ENCODE data around the gene TYW1B. TPM values are rescaled to one million over a fixed set of nuclear protein-coding genes. Genes with fewer than 3 reads are reported as not detected.
"Not testable (repeated sequence)": the region's sequence is repeated elsewhere in the genome, so short reads cannot be mapped to it uniquely, and the experiment has no call there.

The TYW1B gene
- total and polyA plus RNA-seq, 4 donors, result 1.4 to 4.8 (median 3.7) TPM

- H3K27me3 ChIP-seq (ENCODE audit: control insufficient read depth in 4 of 4, insufficient read depth in 4 of 4, low read length in 3 of 4); H3K4me3 ChIP-seq (ENCODE audit: low read depth in 1 of 3, low read length in 3 of 3); H3K4me1 ChIP-seq (ENCODE audit: control insufficient read depth in 4 of 4, insufficient read depth in 4 of 4, low read length in 3 of 4); H3K36me3 ChIP-seq (ENCODE audit: control insufficient read depth in 4 of 4, insufficient read depth in 3 of 4, low read depth in 1 of 4, low read length in 3 of 4); H3K9me3 ChIP-seq (ENCODE audit: control insufficient read depth in 4 of 4, low read length in 3 of 4); H3K9ac ChIP-seq (ENCODE audit: low read depth in 1 of 2, low read length in 2 of 2); DNase-seq (ENCODE audit: low spot score); H3K27ac ChIP-seq (ENCODE audit: low read depth in 1 of 2, low read length in 2 of 2): not testable (repeated sequence)
- 89% methylated on average over 6 of the region's 6 CpGs for WGBS
These were observed 37.8 kb downstream of the TYW1B start for GRCh38 chr7:72790048-72790697.

DNA sequence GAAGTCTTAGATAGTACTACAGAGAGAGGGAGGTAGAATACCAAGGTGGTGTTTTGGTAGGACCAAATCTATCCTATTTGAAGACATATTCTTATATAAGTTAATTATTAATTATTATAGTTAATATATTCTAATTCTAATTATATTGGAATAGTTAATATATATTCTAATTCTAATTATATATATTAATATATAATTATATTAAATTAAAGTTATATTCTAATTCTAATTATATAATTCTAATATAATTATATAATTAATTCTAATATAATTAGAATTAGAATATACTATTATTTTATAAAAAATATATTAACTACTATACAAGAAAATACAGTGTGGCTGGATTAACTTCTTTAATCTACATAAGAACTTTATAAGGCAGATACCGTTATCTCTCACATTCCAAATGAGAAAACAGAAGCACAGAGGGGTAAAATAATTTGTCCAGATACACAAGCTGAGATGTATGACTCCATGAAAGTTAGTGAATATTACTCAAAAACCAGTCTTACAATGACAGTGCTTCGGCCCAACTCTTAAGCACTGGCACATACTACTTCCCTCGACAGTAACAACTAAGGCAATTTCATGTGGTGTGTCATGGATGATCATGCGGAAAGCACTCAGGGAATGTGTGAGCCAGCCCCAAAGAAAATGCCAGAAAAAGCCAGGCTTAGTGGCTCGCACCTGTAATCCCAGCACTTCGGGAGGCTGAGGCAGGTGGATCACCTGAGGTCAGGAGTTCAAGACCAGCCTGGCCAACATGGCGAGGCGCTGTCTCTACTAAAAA, 42.6 kb downstream of the TYW1B start:
- no peaks in the 10 kb centered on the region for H3K36me3 ChIP-seq (ENCODE audit: control insufficient read depth in 4 of 4, insufficient read depth in 3 of 4, low read depth in 1 of 4, low read length in 3 of 4)
- no peak for DNase-seq (ENCODE audit: low spot score)
- TF ChIP-seq HNF4A (conservative IDR thresholded peaks at IDR 0.05) (no peak), FOXA1 (IDR thresholded peaks at IDR 0.05) (no peak), NR2F2 (IDR thresholded peaks at IDR 0.05) (no peak), CTCF (IDR thresholded peaks at IDR 0.05; ENCODE audit: low read depth, low read length, missing input control) (no peak), GABPA (IDR thresholded peaks at IDR 0.05 in 1 of 2, conservative IDR thresholded peaks at IDR 0.05 in 1 of 2) (no peak), YY1 (IDR thresholded peaks at IDR 0.05) (no peak), TAF1 (conservative IDR thresholded peaks at IDR 0.05) (no peak), EGR1 (IDR thresholded peaks at IDR 0.05; ENCODE audit: low read depth in 2 of 2) (no peak), REST (IDR thresholded peaks at IDR 0.05) (no peak), JUND (IDR thresholded peaks at IDR 0.05) (no peak)
- TF ChIP-seq, protein P1, sequence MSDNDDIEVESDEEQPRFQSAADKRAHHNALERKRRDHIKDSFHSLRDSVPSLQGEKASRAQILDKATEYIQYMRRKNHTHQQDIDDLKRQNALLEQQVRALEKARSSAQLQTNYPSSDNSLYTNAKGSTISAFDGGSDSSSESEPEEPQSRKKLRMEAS (IDR thresholded peaks at IDR 0.05), result no peak
- no peak overlapping the region for H3K27ac ChIP-seq (ENCODE audit: low read depth in 1 of 2, low read length in 2 of 2)
- H3K27me3 ChIP-seq (ENCODE audit: control insufficient read depth in 4 of 4, insufficient read depth in 4 of 4, low read length in 3 of 4), result no peaks in the 10 kb centered on the region
- peaks cover 0 to under 1% (median 0%) of the 10 kb centered on the region in 4 donors for H3K4me1 ChIP-seq (ENCODE audit: control insufficient read depth in 4 of 4, insufficient read depth in 4 of 4, low read length in 3 of 4)
- H3K9me3 ChIP-seq (ENCODE audit: control insufficient read depth in 4 of 4, low read length in 3 of 4), result no peaks in the 10 kb centered on the region
- H3K9ac ChIP-seq (ENCODE audit: low read depth in 1 of 2, low read length in 2 of 2), result no peak overlapping the region
- H3K4me3 ChIP-seq (ENCODE audit: low read depth in 1 of 3, low read length in 3 of 3), result no peak overlapping the region
- WGBS, result 89% methylated on average over 8 of the region's 8 CpGs

GRCh38 chr7:72783601-72784370, 44.2 kb downstream of the TYW1B start:
- H3K4me1 ChIP-seq (ENCODE audit: control insufficient read depth in 4 of 4, insufficient read depth in 4 of 4, low read length in 3 of 4); H3K27me3 ChIP-seq (ENCODE audit: control insufficient read depth in 4 of 4, insufficient read depth in 4 of 4, low read length in 3 of 4); H3K9ac ChIP-seq (ENCODE audit: low read depth in 1 of 2, low read length in 2 of 2); H3K27ac ChIP-seq (ENCODE audit: low read depth in 1 of 2, low read length in 2 of 2); H3K4me3 ChIP-seq (ENCODE audit: low read depth in 1 of 3, low read length in 3 of 3); H3K9me3 ChIP-seq (ENCODE audit: control insufficient read depth in 4 of 4, low read length in 3 of 4); DNase-seq (ENCODE audit: low spot score); H3K36me3 ChIP-seq (ENCODE audit: control insufficient read depth in 4 of 4, insufficient read depth in 3 of 4, low read depth in 1 of 4, low read length in 3 of 4): not testable (repeated sequence)
- WGBS, result 86% methylated on average over 4 of the region's 4 CpGs
